Stimulated activated CD8-positive, alpha-beta memory T cell treated with anti-CD3 and anti-CD28 coated beads, Interleukin-12 subunit alpha, Interleukin-12 subunit beta, amount 100 ng/mL, for 24 hours (primary cell): ENCODE measurements around the gene IRF2BP1.
A peak's percentile ranks its signal among the peaks of the same experiment; 100 is the strongest.
"Not testable (repeated sequence)": the region's sequence is repeated elsewhere in the genome, so short reads cannot be mapped to it uniquely, and the experiment has no call there.

Experiments
- DNase-seq: peaks from one replicate; pipeline ENCODE4 v3.0.0-alpha.2; 2020; ENCODE audit errors: extremely low read depth

The IRF2BP1 gene

DNA sequence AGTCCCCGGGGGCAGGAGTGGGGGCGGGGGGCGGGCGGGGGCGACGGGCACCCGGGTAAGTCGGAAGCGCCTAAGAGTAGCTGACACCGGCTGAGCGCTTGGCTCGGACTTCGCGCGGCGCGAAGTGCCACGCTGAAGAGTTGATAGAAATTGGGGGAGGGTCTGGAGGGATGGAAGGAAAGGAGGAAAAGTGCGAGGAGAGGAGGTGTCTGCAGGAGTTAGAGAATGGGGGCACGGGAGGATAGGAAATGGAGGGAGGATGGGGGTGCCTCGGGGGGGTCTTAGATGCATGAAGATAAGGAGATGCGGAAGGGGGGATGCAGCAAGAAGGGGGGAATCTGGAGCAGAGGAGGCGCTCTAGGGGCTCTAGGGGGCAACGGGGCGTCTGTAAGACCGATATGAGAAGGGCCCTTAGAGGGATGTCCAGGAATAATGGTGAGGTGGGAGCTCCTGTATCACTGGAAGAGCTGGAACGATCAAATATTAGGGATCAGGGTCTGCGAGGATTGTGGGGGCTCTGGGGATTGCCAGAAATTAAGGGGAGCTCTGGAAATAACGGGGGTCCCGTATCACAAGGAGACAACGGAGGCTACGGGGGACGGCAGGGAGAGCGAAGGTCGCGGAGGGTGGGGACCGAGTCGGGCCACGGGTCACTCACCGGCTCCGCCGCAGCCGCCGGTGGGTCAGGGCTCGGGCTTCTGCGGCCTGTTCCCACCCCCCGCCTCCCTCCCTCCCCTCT, 16.1 kb upstream of the IRF2BP1 start, which contains the start of gene MYPOP:
Gene MYPOP (minus strand): TSS at position 702 of the 739 bp plus-strand sequence. CDS start 840 bp downstream, outside the sequence.
- DNase-seq = no peak

DNA sequence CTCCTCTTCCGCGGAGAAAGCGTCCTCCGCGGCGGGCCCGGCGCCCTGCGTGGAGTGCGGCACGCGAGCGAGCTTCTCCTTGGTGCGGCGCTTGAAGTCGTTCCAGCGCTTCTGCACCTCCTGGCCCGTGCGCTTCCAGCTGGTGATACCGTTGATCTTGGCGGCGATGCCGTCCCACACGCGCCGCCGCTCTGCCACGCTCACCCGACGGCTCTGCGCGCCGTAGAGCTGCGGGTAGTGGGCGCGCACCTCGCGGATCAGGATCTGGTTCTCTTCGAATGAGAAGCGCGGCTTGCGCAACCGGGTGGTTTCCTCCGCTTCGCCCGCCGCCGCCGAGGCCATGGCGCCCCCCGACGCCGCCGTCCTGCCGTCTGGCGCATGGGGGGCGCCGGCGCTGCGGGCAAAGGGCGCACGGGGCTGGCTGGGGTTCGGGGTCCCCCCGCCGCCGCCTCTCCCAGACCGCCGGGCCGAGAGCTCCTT, 15.5 kb upstream of the IRF2BP1 start:
- no peak for DNase-seq

DNA sequence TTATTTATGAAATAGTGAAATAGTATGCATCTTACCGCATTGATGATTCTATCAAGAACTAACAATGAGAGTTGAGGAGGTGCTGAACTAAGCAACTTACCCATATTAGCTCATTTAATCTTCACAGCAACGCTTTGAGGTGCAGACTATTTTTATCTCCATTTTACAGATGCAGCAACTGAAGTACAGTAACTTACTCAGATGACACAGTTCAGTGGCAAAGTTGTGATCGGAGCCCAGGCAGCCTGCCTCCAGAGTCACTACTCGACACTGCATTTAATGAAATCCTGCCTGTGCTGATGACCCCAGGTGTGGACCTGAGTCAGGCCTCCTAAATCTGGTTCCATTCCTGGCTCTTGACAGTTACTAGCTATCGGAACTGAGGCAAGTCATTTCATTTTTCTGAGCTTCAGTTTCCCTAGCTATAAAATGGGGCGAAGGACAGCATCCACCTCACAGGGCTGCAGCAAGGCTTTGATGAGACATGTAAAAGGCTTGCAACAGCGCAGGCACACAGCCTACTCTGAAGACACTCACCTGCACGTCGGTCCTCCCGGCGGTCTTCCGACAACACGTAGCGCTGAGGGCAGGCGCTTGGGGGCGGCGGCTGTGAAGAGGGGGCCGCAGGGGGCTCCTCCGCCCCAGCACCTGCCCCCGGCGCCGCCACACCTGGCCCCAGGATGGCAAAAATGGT, 14.9 kb upstream of the IRF2BP1 start:
- DNase-seq = no peak

DNA sequence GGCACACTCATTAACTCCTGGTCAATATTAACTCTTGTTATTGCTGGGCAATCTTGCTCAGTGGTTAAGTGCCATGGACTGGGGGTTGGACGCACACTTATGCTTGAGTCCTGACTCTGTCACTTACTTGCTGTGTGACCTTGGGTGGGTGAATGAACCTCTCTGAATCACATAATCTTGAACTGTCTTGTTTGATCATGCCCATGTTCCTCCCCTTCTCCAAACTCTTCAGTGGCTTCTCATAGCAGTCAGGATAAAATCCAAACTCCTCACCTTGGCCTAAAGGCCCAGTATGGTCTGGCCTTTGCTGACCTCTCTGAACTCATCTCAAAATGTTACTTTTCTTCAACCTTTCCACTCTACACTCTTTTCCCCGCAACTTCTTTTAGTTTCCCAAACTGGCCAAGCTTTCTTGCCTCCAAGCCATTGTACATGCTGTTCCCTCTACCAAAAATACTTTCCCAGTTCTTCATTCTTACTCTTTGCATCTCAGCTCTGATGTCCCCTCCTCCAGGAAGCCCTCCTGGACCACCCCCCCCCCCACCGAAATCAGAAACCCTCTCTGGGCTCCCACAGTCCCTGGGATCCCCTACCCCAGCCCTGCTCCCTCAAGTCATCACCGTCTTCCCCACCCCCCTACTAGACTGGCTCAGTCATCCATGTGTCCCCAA, 14.1 kb upstream of the IRF2BP1 start:
- DNase-seq = no peak

DNA sequence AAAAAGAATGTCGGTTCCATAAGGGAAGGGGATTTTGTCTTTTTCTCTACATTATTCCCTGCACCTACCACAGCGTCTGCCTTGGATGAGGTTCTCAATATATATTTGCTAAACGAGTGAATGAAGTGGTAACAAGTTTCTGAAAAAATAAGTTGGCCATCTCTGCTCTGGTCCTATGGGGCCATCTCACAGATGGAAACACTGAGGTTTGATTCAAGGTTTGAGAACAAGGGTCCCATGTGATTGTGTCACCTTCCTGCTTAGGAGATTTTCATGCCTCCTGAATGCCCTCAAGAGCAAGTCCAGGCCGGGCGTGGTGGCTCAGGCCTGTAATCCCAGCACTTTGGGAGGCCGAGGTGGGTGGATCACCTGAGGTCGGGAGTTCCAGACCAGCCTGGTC, 13.3 kb upstream of the IRF2BP1 start:
- DNase-seq = no peak

DNA sequence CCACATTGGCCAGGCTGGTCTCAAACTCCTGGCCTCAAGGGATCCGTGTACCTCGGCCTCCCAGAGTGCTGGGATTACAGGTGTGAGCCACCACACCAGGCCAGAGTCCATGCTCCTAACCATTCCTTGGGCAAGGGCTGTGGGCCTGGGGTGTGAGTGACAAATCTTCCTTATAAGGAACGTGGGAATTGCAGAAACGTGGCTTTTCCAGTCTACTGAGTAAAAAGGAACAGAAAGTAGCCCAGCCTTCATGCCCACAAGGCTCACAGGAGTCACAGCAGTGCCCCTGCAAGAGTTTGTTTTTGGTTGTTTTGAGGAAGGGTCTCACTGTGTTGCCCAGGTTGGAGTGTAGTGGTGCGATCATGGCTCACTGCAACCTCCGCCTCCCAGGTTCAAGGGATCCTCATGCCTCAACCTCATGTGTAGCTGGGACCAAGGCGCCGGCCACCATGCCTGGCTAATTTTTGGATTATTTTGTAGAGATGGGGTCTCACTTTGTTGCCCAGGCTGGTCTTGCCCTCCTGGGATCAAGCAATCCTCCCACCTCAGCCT, 11.4 kb upstream of the IRF2BP1 start:
- DNase-seq = no peak

DNA sequence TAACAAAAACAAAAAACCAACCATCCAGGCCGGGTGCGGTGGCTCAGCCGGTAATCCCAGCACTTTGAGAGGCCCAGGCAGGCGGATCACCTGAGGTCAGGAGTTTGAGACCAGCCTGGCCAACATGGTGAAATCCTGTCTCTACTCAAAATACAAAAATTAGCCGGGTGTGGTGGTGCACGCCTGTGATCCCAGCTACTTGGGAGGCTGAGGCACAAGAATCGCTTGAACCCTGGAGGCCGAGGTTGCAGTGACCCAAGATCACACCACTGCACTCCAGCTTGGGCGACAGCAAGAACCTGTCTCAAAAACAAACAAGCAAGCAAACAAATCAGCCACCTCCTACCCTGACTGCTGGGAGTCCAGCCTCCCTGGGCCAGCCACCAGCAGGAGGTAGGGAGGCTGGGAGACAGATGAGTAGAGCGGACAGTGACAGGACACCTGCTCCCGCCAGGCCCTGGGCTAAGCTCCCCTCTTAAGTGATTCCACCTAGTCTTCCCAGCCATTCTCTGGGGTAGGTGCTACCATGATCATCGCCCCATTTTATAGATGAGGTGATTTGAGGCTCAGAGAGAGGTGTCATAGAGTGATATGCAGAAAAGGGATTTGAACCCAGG, 10.2 kb upstream of the IRF2BP1 start:
- DNase-seq = not testable (repeated sequence)

DNA sequence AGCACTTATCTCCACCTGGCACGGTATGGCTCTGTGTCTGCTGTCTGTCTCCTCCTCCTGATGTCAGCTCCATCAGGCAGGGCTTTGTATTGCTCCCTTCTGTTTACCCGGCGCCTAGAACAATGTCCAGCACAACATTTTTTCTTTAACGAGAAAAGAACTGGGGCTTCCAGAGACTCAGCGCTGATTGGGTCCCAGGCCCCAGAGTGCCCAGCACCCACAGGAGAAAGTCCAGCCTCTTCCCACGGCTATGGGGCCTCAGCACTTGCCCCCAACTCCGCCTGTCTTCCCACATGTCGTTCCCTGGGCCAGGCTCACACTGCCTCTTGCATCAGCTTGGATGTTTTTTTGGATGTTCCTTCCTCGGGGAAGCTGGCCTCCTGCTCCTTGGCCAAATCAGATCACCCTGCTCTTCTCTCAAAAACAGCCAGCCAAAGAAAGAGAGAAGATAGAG, 9.6 kb upstream of the IRF2BP1 start:
- DNase-seq = no peak

DNA sequence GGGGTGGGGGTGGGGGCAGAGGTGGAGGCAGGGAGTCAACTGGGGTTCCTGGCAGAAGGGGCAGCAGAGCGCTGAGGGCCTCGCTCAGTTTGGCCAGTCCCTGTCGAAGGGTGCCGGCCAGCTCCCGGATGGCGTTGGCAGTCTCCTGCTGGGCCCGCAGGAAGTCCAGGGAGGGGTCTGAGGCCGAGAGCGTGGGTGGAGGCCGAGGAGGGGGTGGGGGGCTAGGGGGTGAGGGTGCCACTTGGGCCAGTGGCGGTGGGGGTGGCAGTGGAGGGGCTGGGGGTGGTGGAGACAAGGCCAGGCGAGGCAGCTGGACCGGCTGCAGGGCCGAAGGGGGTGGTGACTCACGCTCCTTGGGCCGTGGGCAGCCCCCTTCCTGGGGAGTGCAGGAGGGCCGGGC, 4.9 kb upstream of the IRF2BP1 start:
- DNase-seq = no peak

DNA sequence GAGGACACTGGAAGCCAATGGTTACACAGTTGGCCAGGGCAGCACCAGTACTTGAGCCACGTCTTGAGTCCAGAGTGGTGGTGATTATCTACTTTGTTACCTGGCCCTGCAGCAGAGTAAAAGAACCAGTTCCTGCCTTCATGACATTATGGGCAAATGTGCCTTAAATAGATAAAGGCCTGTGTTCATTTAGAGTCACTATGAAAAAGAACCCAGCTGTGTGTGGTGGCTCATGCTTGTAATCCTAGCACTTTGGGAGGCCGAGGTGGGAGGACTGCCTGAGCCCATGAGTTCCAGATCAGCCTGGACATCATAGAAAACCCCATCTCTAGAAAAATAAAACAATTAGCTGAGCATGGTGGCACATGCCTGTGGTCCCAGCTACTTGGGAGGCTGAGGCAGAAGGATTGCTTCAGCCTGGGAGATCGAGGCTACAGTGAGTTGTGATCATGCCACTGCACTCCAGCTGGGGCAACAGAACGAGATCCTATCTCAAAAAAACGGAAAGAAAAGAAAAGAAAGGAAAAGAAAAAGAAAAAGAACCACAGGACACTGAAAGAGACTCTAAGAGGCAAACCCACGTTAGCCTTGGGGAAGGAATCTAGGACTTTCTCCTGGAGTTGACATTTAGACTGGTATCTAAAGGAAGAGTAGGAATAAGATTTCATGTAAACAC, 3.4 kb upstream of the IRF2BP1 start:
- no peak for DNase-seq

DNA sequence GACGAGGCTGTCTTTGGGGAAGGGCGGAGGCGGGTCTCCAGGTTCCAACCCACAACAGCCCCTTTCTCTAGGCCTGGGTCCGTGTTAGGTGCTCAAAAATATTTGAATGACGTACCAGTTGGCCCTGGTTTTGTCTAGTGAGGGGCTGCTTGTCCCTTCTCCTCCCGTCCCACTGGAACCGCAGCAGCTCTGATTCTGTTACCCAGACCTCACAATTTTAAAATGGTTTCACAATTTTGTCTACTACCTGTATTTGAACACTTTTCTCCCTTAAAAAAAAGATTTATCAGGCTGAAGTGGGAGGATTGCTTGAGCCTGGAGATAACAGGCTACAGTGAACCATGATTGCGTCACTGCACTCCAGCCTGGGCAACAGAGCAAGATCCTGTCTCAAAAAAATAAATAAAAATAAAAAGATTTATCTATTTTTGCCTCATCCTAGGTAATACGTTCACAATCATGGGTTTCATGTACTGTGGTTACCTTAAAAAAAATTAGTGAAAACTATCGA, 1.3 kb upstream of the IRF2BP1 start:
- no peak for DNase-seq

DNA sequence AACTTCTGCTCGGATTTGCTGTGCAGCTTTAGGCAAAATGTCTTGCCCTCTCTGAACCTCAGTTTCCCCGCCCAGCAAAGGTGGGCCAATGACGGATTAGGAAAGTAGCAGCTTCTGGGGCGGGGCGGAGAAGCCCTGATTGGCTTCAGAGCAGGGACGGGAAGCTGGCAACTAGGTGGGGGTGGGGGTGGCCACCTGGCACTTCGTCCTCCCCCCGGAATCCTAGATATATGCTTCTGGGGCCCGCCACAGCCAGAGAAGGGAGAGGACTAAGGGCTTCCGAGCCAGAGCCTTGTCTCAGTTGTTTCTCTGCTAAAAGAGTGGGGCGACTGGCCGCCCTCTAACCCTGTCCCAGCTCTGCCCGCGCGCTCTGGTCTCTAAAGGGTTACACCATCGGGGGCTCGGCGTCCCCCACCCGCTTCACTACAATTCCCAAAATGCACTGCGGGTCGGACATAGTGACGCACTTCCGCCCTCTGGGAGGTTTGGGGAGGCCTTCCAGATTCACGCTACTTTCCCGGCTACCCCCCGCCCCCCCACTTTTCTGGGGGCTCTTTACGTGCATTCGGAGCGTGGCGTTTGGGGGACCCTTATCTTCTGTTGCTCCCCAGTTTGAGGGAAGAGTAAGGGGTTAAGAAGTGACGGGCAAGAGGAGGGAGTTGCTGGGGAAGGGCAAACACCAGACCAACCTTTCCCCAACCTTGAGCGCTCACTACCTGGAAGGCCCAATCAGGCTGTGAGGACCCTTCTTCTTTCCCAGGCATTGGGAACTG, 672 bp upstream of the IRF2BP1 start:
- DNase-seq = peak; percentile 77

DNA sequence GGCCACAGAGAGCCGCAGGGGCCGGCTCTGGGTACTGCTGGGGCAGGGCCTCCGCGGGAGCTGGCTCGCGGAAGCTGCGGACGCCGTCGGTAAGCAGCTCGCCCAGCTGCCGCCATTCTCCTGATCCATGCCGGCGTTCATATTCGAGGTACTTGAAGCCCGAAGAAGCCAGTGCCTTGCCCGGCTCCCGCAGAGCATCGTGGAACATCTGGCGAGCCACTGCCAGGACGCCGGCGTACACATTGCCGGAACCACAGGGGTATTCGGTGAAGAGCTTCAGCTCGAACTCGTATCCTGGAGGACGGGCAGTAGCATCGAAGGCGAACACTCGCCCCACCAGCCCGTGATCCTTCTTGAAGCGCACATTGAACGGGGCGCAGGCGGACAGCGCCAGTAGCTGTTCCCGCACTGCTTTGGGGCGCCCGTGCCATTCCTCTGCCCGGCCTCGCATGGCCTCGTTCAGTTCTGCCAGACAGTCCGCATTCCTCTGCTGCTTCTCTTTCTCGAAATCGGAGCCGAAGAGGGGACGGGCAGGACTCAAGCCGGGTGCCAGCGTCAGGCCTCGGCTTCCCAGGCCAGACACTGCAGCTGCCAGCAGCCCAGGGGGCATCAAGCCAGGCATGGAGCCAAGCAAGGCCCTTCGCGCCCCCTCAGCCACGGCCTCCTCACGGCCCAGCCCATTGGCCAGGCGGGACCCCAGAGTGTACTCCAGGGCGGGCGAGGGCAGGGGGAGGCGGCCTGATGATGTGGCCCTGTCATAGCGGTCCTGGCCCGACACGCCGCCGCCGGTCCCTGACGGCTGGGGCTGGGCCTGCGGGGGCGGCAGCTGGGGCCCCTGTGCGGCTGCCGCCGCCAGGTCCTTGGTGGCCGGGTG, 1.0 kb downstream of the IRF2BP1 start:
- no peak for DNase-seq

DNA sequence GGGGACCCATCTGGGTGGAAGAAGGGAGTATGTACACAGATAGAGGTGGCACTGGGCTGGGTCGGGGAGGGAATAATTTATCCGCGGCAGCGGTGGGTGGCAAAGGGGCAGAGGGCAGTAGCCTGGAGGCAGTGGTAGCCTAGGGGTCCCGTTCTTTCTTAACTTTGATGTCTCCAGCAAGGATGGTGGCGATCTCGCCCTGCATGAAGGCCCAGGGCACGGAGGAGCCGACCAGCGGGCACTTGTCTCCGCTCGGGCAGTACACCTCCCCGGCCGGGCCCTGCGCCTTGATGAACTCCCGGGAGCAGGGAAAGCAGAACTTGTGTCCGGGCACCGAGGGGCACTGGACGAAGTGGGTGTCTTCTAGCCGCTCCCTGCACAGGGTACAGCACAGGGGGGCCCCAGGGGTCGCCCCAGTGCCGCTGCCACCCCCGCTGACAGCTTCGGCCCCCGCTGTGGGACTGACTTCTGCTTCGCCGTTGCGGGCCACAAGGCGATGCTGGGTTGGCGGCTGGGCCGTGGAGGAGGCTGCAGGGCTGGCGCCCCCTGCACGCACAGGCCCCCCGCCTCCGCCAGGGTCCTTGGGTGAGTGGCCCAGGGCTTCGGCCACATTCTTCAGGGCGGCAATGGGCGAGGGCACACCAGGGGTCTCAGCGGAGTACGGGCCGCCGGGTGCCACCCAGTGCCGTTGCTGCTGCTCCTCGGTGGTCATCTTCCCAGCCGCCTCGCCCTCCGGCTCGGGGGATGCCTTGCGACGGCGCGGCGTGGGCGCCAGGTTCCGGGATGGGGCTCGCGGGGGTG, 1.9 kb downstream of the IRF2BP1 start:
- no peak for DNase-seq

DNA sequence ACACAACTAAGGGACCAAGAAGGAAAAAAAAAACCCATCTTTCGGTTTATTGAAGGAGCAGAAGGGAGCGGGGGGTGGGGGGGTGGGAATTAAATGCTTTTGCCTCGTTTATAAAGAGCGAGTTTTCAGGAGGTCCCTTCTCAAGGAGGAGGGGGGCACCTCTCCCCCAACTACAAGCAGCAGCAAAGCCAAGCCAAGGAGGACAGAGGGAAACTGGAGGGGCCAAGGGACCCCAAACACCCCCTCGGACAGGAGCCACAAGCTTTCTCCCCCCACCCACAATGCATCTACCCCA, 2.4 kb downstream of the IRF2BP1 start:
- DNase-seq = no peak

DNA sequence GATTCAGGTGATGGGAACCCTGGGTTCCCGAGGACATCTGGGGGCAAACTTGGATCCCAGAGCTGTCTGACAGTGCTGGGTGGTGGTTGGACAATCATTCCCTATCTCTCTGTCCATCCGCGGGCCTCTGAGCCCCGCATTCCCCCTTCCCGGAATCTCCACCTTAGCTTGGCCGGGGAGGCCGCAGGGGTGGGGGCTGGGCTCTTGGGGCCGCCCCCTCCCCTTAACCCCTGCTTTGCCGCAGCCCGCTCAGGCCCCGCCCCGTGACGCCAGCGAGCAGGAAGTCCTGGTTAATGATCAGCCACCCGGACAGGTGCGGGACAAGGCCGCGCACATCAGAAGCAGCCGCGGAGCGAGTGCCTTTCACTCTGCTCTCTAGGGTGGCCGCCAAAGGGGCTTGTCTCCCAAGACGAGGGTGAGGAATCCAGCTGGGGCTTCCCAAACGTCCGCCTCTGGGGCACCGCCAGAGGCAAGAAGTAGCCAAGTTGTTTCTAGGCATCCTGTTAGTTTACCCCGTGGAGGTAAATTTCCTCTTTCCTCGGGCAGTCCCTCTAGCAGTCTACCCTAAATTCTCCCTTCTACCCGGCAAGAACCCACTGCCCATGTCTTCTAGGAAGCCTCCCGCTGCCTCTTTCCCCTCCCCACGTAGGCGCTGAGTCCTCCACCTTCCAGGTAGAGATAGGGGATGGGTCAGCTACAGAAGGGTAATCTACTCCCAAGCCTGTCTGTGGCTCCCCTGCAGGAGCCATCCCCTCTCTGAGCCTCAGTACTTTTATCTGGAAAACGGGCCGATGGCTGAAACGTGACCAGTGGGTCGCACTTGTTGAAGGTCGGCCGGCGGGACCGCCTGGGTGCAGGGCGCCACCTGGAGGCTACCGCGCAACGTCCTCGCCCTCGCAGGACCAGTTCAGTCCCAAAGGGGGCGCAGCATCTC, 3.0 kb downstream of the IRF2BP1 start:
- DNase-seq = peak; percentile 59

DNA sequence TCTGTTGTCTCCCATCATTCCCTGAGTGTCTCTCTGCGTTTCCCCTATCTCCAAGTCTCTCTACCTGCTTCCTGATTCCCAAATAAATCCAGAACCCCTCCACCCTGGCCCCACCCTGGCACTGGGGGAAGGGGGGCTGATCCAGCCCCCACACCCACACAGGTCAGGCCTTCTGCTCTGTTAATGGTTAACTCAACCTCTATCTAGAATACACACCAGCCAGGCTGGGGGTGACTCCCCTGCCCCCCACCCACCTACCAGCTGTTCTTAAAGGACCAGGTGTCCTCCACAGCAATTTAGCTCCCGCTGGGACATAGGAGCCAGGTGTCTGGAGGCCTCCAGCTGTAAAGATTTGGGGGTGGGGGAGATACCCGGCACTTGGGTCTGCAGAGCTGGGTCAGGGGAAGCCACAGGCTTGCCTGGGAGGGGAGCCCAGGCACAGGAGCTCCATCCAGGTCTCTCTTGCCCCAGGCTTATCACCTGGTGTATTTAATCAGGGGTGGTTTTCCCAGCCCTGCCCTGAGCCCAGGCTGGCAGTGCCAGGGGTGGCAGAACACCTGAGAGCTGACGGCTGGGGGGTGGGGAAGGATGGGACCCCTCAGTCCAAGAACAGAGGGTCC, 3.9 kb downstream of the IRF2BP1 start:
- no peak for DNase-seq
